Lower lobe of right lung (tissue), 2 donors: ENCODE results near the gene PIGL. TPM values are rescaled to one million over a fixed set of nuclear protein-coding genes. Genes with fewer than 3 reads are reported as not detected.
A peak's percentile ranks its signal among the peaks of the same experiment; 100 is the strongest.
"Not testable (repeated sequence)": the region's sequence is repeated elsewhere in the genome, so short reads cannot be mapped to it uniquely, and the experiment has no call there.

ENCODE experiments used
- ATAC-seq, 2 donors: fragments of 200-7000 bp; cut with Tn5 transposase; one replicate each; pipeline ENCODE4 v1.9.1; 2020 to 2022; ENCODE audit warnings: mild to moderate bottlenecking in 2 of 2, moderate library complexity in 2 of 2
- DNase-seq: peaks from one replicate; pipeline ENCODE4 v3.0.0-alpha.2; 2020
- H3K27ac ChIP-seq: fragments of 200-600 bp; one replicate; pipeline ENCODE4 v1.8.0; 2022
- H3K27me3 ChIP-seq: fragments of 200-600 bp; one replicate; pipeline ENCODE4 v1.8.0; 2022; ENCODE audit warnings: low read depth
- H3K36me3 ChIP-seq: fragments of 200-600 bp; one replicate; pipeline ENCODE4 v1.8.0; 2022; ENCODE audit warnings: mild to moderate bottlenecking
- H3K4me1 ChIP-seq: fragments of 200-600 bp; one replicate; pipeline ENCODE4 v1.8.0; 2022
- H3K4me3 ChIP-seq: fragments of 200-600 bp; one replicate; pipeline ENCODE4 v1.8.0; 2022; ENCODE audit warnings: mild to moderate bottlenecking
- H3K9me3 ChIP-seq: fragments of 200-600 bp; one replicate; pipeline ENCODE4 v1.8.0; 2022
- intact Hi-C: fragments of 100-400 bp; cut with DNase I; formaldehyde crosslinking; loops from one replicate; pipeline ENCODE4 v1.11.0; 2022
- total RNA-seq: library from RNA; stranded (reverse); fragmentation: NEBNext Ultra II Directional; extraction: Animal tissue kit (Norgen Biotek cat#: 25700); gene quantifications from one replicate; pipeline ENCODE4 v1.2.1, GENCODE V29; 2021
- TF ChIP-seq, protein P1 (sequence below): fragments of 200-600 bp; IDR thresholded peaks from one replicate; pipeline ENCODE4 v1.8.0; 2022; ENCODE audit warnings: antibody characterized with exemption, mild to moderate bottlenecking
- donor health status: DM: no; HTN: yes; CAD: no; lungs with severe emphysema.

PIGL gene
- total RNA-seq, 1 donor from 2014 or later, result 24.3 TPM

DNA sequence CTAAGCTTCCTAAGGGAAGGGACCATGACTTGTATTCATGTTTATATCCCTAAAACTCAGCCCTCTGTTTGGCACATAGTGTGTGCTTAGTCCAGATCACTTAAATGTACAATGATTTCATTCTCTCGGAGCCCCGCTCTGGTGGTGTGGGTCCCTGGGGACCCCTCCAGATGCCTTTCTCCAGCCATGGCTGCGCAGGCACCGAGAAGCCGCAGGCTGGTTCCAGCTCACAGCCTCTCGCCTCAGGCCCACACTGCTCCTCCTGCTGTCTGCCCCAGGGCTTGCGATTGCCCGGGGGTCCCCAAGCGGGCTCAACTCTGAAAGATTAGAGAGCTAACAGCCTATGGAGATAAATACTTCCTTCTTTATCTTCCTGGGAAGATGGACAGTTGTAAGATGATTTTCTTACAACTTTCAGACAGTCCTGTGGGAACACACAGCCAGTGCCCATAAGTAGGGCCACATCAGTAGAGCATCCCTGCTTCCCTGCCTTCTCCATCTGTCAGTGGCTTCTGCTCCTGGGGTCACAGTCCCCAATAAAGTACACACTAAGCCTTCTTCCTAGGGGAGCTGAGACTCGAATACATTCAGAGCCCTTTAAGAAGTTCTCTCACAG lies 70.0 kb downstream of the PIGL start:
- Histone ChIP-seq H3K4me3 (peak overlapping the region; percentile 10), H3K27ac (peak overlapping the region; percentile 92), H3K27me3 (no peaks in the 10 kb centered on the region), H3K9me3 (no peaks in the 10 kb centered on the region), H3K36me3 (no peaks in the 10 kb centered on the region), H3K4me1 (peaks cover 40% of the 10 kb centered on the region)
- TF ChIP-seq, protein P1, sequence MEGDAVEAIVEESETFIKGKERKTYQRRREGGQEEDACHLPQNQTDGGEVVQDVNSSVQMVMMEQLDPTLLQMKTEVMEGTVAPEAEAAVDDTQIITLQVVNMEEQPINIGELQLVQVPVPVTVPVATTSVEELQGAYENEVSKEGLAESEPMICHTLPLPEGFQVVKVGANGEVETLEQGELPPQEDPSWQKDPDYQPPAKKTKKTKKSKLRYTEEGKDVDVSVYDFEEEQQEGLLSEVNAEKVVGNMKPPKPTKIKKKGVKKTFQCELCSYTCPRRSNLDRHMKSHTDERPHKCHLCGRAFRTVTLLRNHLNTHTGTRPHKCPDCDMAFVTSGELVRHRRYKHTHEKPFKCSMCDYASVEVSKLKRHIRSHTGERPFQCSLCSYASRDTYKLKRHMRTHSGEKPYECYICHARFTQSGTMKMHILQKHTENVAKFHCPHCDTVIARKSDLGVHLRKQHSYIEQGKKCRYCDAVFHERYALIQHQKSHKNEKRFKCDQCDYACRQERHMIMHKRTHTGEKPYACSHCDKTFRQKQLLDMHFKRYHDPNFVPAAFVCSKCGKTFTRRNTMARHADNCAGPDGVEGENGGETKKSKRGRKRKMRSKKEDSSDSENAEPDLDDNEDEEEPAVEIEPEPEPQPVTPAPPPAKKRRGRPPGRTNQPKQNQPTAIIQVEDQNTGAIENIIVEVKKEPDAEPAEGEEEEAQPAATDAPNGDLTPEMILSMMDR, result peak; percentile 9
- ATAC-seq (peak; percentile 3 to 5), DNase-seq (no peak)
- intact Hi-C loops, result no loop called here

DNA sequence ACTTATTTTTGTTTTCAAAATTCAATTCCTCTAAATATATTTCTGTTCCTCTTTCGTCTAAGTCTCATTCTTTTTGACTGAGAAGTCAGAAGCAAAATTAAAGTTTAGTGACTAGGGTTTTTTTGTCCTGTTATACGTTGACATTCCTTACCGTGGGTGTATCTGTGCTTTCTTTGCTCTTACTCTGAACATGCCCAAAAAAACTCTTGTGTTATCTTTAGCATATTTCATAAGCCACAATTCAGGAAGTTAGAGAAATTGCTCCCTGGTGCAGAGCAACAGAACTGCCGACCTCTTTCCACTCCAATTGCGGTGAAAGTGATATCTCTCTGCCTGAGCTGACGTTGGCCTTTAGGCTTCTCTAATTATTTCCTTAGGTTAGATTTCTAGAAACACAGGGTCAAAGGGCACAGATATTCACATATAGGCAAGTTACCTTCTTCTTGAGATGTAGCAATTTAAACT lies 70.6 kb downstream of the PIGL start:
- intact Hi-C loops, result no loop called here
- peak; percentile 56 to 72 for ATAC-seq
- DNase-seq, result no peak
- H3K36me3 ChIP-seq, result no peaks in the 10 kb centered on the region
- peak overlapping the region; percentile 92 for H3K27ac ChIP-seq
- no peaks in the 10 kb centered on the region for H3K27me3 ChIP-seq
- H3K9me3 ChIP-seq, result no peaks in the 10 kb centered on the region
- peaks cover 40% of the 10 kb centered on the region for H3K4me1 ChIP-seq
- peak overlapping the region; percentile 10 for H3K4me3 ChIP-seq
- TF ChIP-seq, protein P1, result no peak

DNA sequence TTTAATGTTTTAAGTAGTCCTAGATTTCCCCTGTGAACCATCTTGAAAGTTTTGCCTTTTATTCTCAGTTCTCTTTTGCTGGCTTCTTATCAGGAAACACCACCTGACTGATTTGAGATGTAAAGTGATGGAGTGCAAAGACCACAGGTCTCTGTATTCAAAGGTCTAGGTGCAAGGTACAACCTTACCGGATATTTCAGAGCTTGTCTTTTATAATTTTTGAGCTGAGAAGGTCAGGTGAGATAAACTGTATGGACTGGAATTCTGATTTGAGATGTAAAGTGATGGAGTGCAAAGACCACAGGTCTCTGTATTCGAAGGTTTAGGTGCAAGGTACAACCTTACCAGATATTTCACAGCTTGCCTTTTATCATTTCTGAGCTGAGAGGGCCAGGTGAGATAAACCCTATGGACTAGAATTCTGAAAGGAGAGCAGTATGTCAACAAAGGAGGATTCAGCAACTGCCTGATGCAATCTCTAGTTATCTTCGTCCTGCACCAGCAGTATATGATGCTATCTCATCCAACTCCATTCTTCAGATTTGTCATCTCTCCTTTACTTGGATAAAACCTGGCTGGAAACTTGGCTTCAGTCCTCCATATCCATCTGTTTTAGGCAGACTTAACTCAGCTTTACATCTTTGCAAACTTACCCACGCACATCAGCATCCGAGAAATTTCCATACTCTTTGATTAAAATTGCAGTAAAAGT lies 72.0 kb downstream of the PIGL start:
- no peaks in the 10 kb centered on the region for H3K36me3 ChIP-seq
- no peak for ATAC-seq
- no peak for DNase-seq
- intact Hi-C loops, result no loop called here
- no peaks in the 10 kb centered on the region for H3K27me3 ChIP-seq
- peak overlapping the region; percentile 92 for H3K27ac ChIP-seq
- peaks cover 40% of the 10 kb centered on the region for H3K4me1 ChIP-seq
- TF ChIP-seq, protein P1, result no peak
- H3K9me3 ChIP-seq, result no peaks in the 10 kb centered on the region
- H3K4me3 ChIP-seq, result no peak overlapping the region

DNA sequence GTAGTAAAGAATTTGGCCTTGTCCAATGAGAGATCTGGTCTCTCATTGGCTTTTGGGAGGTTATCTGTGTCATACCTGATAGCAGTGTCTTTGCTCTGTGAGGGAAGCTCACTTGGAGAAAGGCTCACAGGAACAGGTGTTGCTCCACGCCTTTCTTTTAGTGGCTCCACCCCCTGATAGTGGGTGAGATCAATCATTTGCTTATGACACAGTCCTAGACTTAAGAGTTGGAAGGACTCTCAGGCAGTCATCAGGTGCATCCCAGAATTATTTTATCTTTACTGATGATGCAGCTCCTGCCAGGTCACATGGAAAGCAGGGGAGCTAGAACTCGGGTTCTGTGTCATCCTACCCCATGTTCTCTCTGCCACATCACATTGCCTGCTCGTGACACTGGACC lies 76.9 kb downstream of the PIGL start:
- ATAC-seq, result no peak
- Histone ChIP-seq H3K27me3 (no peaks in the 10 kb centered on the region), H3K9me3 (no peaks in the 10 kb centered on the region), H3K36me3 (no peaks in the 10 kb centered on the region), H3K4me1 (no peaks in the 10 kb centered on the region), H3K27ac (no peak overlapping the region), H3K4me3 (no peak overlapping the region)
- TF ChIP-seq, protein P1, result no peak
- intact Hi-C loops, result no loop called here
- DNase-seq, result no peak

DNA sequence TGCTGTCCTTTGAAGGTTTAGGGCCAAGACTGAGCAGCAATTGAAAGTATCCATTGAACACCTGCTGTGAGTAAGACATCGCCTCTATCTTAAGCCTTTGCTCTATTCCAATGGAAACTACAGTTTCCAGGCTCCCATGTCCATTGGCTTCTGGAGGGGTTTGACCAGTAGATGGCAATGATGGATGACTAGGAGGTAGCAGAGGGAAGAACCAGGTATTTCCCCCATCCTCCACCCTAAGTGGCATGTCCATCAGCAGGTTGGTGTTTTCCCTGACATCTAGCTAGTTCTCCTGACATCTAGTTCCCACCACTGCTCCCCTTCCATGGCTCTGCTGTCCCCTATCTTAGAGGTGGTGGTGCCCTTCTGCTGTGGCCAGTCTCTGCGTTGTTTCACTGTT lies 77.5 kb downstream of the PIGL start:
- Histone ChIP-seq H3K9me3 (no peaks in the 10 kb centered on the region), H3K4me1 (no peaks in the 10 kb centered on the region), H3K27me3 (no peaks in the 10 kb centered on the region), H3K27ac (no peak overlapping the region), H3K4me3 (no peak overlapping the region), H3K36me3 (no peaks in the 10 kb centered on the region)
- no peak for ATAC-seq
- DNase-seq, result no peak
- TF ChIP-seq, protein P1, result no peak
- intact Hi-C loops, result no loop called here

DNA sequence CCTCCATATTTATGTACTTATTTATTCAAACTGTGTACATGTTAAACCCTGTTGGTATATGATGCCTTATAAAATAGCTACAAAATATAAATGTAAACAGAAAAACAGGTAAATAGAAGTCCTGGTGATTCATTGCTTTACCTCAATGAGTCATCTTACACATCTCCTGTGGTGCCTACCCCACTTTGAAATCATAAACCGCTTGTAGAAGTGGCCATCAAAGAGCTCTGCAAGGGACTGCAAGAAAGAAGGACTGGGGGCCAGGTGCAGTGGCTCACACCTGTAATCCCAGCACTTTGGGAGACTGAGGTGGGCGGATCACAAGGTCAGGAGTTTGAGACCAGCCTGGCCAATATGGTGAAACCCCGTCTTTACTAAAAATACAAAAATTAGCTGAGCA lies 79.1 kb downstream of the PIGL start:
- H3K4me1 ChIP-seq, H3K27me3 ChIP-seq, ATAC-seq, H3K9me3 ChIP-seq, DNase-seq, H3K36me3 ChIP-seq, H3K4me3 ChIP-seq, H3K27ac ChIP-seq, intact Hi-C loops: not testable (repeated sequence)
